ENCODE data around the gene AFAP1. TPM values are rescaled to one million over a fixed set of nuclear protein-coding genes. Genes with fewer than 3 reads are reported as not detected.

Gene AFAP1
- total and polyA plus RNA-seq, 2 of the 8 experiments (the other 6 are each of a cell fraction or from before 2014, with no cell fraction given) = 3.6 to 18.2 TPM

GRCh38 chr4:7737268-7737645 is 202.4 kb downstream of the AFAP1 start:
- H3K36me3 ChIP-seq (ENCODE audit: control insufficient read depth in 2 of 4, insufficient read depth in 4 of 4, low read length in 3 of 4) = no peaks in the 10 kb centered on the region
- 89% methylated on average over 14 of the region's 14 CpGs; no CpG with 5 or more reads in 1 of the 2 experiments for WGBS, 2 experiments (ENCODE audit: extremely low coverage in 1 of 2, insufficient coverage in 1 of 2, insufficient read length in 1 of 2, insufficient replicate concordance in 2 of 2, low coverage in 1 of 2, low lambda C conversion rate in 2 of 2, missing lambda C conversion rate in 1 of 2)
- no peak overlapping the region for H3K14ac ChIP-seq (ENCODE audit: insufficient read length)
- H4K20me1 ChIP-seq (replicated peaks in 1 of 2; ENCODE audit: control insufficient read depth in 1 of 2, insufficient read depth in 2 of 2, low read length in 2 of 2) = peaks cover 0 to 5% of the 10 kb centered on the region in 2 experiments
- no peak for FAIRE-seq
- no peak overlapping the region for H3K27ac ChIP-seq (ENCODE audit: low read depth, low read length)
- no peak overlapping the region for H3K4me2 ChIP-seq (ENCODE audit: insufficient read depth in 1 of 2, low read depth in 2 of 2, low read length in 2 of 2)
- H3K4me3 ChIP-seq (ENCODE audit: extremely low read depth in 1 of 4, insufficient read depth in 2 of 4, low read depth in 3 of 4, low read length in 4 of 4) = no peak overlapping the region
- H2BK120ac ChIP-seq (replicated peaks; ENCODE audit: low read depth, low read length) = no peak overlapping the region
- no peaks in the 10 kb centered on the region for H3K9me3 ChIP-seq (ENCODE audit: insufficient read depth in 2 of 2, low read depth in 1 of 2, low read length in 1 of 2)
- no peak overlapping the region; the same call in 1 of the 2 replicates for H4K8ac ChIP-seq (ENCODE audit: extremely low read depth, insufficient read depth, low read length)
- CTCF ChIA-PET (ENCODE audit: partially characterized antibody) = interaction anchor here (0.9 kb wide), 1 partner anchor 62 kb away, joined by 3 read pairs; no protein-coding TSS in a partner anchor
- no peak overlapping the region for H2AK5ac ChIP-seq (ENCODE audit: low read depth, low read length)
- H3K56ac ChIP-seq (replicated peaks; ENCODE audit: insufficient read length, low read depth, low read length) = no peak overlapping the region
- DNase-seq (ENCODE audit: low read depth in 1 of 2, low spot score in 2 of 2) = no peak
- POLR2A ChIA-PET (ENCODE audit: partially characterized antibody) = no interaction called here
- H3K23me2 ChIP-seq (ENCODE audit: low read depth, low read length) = no peaks in the 10 kb centered on the region
- H3K79me2 ChIP-seq (ENCODE audit: control insufficient read depth in 1 of 2, insufficient read depth in 2 of 2, low read length in 2 of 2) = no peaks in the 10 kb centered on the region
- no peak overlapping the region for H4K5ac ChIP-seq (ENCODE audit: insufficient read length, low read depth, low read length)
- no peak overlapping the region for H2BK5ac ChIP-seq (ENCODE audit: low read depth, low read length)
- H3K27me3 ChIP-seq (replicated peaks in 1 of 4; ENCODE audit: control insufficient read depth in 3 of 4, extremely low read depth in 1 of 4, insufficient read depth in 3 of 4, low read length in 3 of 4) = 0 out of 7 replicates have a peak, but pooled peaks cover 0 to 2% (median 0%) of the 10 kb centered on the region in 4 experiments
- TF ChIP-seq CHD1 (IDR thresholded peaks at IDR 0.05; ENCODE audit: low read depth, low read length) (no peak), NRF1 (IDR thresholded peaks at IDR 0.05; ENCODE audit: low read depth, low read length) (no peak), JUN (IDR thresholded peaks at IDR 0.05; ENCODE audit: low read depth, low read length) (no peak), EGR1 (IDR thresholded peaks at IDR 0.05; ENCODE audit: borderline replicate concordance, low read depth, low read length) (no peak), ASH2L (IDR thresholded peaks at IDR 0.05; ENCODE audit: low read length) (no peak), GTF2F1 (IDR thresholded peaks at IDR 0.05; ENCODE audit: borderline replicate concordance, low read depth, low read length) (no peak), MAX (IDR thresholded peaks at IDR 0.05) (no peak), CHD2 (IDR thresholded peaks at IDR 0.05; ENCODE audit: low read length) (no peak), RAD21 (IDR thresholded peaks at IDR 0.05 in 1 of 2, conservative IDR thresholded peaks at IDR 0.05 in 1 of 2; ENCODE audit: low read depth in 2 of 2, low read length in 2 of 2) (no peak), USF2 (IDR thresholded peaks at IDR 0.05; ENCODE audit: low read length) (no peak)
- no peak overlapping the region for H2AFZ ChIP-seq (ENCODE audit: low read length)
- H3K23ac ChIP-seq (ENCODE audit: insufficient read length) = no peak overlapping the region
- no peaks in the 10 kb centered on the region for H3K79me1 ChIP-seq (ENCODE audit: low read depth, low read length)
- H4K91ac ChIP-seq (replicated peaks; ENCODE audit: insufficient read length, low read length) = no peak overlapping the region
- H3K9ac ChIP-seq (replicated peaks in 1 of 4; ENCODE audit: extremely low read depth in 1 of 4, low read depth in 3 of 4, low read length in 3 of 4) = no peak overlapping the region
- no peak overlapping the region for H2BK12ac ChIP-seq (ENCODE audit: low read depth, low read length)
- H3K4me1 ChIP-seq (replicated peaks in 1 of 4; ENCODE audit: control insufficient read depth in 3 of 4, insufficient read depth in 4 of 4, low read length in 3 of 4) = no peaks in the 10 kb centered on the region; a peak in 2 of 7 replicates
- H2BK15ac ChIP-seq (ENCODE audit: low read length) = no peak overlapping the region
- H2BK20ac ChIP-seq (ENCODE audit: low read length) = no peak overlapping the region
- no peak overlapping the region for H3K18ac ChIP-seq (ENCODE audit: extremely low read depth, low read length)
- H3K4ac ChIP-seq (replicated peaks; ENCODE audit: insufficient read length, low read depth, low read length) = no peak overlapping the region

All from H1 (cell line).